ENCODE data around the gene CDH13. TPM values are rescaled to one million over a fixed set of nuclear protein-coding genes. Genes with fewer than 3 reads are reported as not detected.

Gene CDH13
- total RNA-seq, 1 donor from 2014 or later: not detected

DNA sequence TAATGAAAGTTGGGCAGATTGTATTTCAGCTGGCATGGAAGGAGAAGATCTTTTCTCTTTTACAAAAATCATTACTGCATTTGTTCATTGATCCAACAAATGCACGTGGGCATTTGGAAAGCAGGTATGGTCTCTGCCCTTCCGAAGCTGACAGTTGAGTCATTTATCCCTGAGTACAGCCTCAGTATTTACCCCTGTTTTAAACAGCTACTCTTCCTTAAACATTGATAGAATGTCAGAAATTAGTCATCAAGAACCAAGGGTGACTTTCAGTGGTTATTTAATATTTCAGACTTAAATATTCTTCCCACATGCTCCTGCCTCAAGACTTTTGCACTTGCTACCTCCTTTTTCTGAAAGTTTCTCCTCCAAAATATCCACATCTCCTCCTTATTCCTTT is 954.3 kb downstream of the CDH13 start:
- peaks cover 2% of the 10 kb centered on the region for H3K9me3 Mint-ChIP-seq
- DNase-seq: no peak
- intact Hi-C loops (cut with micrococcal nuclease): no loop called here
- ATAC-seq (ENCODE audit: low read depth): no peak
- TF ChIP-seq, protein P1, sequence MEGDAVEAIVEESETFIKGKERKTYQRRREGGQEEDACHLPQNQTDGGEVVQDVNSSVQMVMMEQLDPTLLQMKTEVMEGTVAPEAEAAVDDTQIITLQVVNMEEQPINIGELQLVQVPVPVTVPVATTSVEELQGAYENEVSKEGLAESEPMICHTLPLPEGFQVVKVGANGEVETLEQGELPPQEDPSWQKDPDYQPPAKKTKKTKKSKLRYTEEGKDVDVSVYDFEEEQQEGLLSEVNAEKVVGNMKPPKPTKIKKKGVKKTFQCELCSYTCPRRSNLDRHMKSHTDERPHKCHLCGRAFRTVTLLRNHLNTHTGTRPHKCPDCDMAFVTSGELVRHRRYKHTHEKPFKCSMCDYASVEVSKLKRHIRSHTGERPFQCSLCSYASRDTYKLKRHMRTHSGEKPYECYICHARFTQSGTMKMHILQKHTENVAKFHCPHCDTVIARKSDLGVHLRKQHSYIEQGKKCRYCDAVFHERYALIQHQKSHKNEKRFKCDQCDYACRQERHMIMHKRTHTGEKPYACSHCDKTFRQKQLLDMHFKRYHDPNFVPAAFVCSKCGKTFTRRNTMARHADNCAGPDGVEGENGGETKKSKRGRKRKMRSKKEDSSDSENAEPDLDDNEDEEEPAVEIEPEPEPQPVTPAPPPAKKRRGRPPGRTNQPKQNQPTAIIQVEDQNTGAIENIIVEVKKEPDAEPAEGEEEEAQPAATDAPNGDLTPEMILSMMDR (IDR thresholded peaks at IDR 0.05): no peak
- no peak overlapping the region for H3K4me3 Mint-ChIP-seq
- H3K36me3 Mint-ChIP-seq (ENCODE audit: low read depth): no peaks in the 10 kb centered on the region
- H3K27ac Mint-ChIP-seq: no peak overlapping the region
- POLR2A ChIA-PET: no interaction called here
- CTCF ChIA-PET: no interaction called here
- no peaks in the 10 kb centered on the region for H3K4me1 Mint-ChIP-seq
- peaks cover 4% of the 10 kb centered on the region for H3K27me3 Mint-ChIP-seq

DNA sequence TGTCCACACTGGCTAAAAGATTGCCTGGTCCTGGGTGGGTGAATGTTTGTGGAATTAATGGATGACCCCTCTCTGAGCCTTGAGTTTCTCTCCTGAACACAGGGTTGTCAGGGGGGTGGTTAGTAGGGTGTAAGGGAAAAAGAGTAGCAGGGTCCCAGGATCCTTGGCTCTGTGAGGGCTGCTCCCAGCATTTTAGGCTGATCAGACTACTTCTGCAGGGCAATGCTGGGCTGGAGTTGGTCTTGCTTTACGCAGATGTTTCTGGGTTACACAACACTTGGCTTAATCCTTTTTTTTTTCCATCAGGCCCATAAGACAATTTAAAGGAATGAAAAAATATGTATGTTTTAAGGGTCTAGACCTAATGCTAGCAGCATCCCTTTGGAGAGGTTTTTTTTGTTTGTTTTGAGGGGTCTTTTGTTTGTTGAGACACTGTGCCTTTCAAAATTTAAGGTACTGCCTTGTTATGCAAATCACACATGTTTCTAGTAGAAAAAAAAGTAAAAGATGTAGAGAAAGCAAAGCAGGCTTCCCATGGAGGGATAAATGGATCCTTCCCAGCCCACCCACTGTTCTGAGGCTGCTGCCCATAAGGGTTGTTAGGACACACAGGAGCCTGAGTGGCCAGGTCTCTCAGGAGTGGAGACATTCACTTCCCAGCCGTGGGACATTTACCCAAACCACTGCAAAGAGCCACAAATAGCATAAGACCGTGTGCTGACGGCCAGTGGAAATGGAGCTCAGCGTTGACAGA is 955.4 kb downstream of the CDH13 start:
- intact Hi-C loops (cut with micrococcal nuclease): no loop called here
- Mint-ChIP-seq H3K4me1 (no peaks in the 10 kb centered on the region), H3K27me3 (peaks cover 4% of the 10 kb centered on the region), H3K36me3 (ENCODE audit: low read depth) (no peaks in the 10 kb centered on the region), H3K27ac (no peak overlapping the region), H3K9me3 (no peaks in the 10 kb centered on the region), H3K4me3 (no peak overlapping the region)
- TF ChIP-seq, protein P1 (IDR thresholded peaks at IDR 0.05): no peak
- DNase-seq: no peak
- POLR2A ChIA-PET: no interaction called here
- ATAC-seq (ENCODE audit: low read depth): no peak
- CTCF ChIA-PET: no interaction called here

DNA sequence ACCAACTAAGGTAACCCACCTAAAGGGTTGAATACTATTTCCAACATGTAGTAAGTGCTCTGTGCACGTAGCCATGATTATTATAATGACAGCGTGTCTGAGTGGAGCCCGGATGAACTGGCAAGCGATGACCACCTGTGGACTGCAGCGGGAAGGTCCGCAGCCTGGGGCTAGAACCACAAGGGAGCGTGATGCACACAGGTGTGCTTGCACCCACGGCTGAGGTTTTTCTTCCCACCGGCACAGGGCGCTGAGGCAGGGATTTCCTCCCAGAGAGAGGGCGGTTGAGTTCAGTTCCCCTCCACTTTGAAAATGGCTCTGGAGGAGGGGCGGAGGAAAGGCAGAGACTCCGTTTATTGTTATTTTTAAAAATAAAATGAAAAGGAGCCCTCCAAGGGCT is 959.3 kb downstream of the CDH13 start:
- no peak overlapping the region for H3K4me3 Mint-ChIP-seq
- CTCF ChIA-PET: no interaction called here
- H3K27ac Mint-ChIP-seq: no peak overlapping the region
- peaks cover 4% of the 10 kb centered on the region for H3K27me3 Mint-ChIP-seq
- no peak for DNase-seq
- no peaks in the 10 kb centered on the region for H3K36me3 Mint-ChIP-seq (ENCODE audit: low read depth)
- H3K4me1 Mint-ChIP-seq: no peaks in the 10 kb centered on the region
- POLR2A ChIA-PET: no interaction called here
- H3K9me3 Mint-ChIP-seq: no peaks in the 10 kb centered on the region
- TF ChIP-seq, protein P1 (IDR thresholded peaks at IDR 0.05): no peak
- ATAC-seq (ENCODE audit: low read depth): no peak
- intact Hi-C loops (cut with micrococcal nuclease): no loop called here

DNA sequence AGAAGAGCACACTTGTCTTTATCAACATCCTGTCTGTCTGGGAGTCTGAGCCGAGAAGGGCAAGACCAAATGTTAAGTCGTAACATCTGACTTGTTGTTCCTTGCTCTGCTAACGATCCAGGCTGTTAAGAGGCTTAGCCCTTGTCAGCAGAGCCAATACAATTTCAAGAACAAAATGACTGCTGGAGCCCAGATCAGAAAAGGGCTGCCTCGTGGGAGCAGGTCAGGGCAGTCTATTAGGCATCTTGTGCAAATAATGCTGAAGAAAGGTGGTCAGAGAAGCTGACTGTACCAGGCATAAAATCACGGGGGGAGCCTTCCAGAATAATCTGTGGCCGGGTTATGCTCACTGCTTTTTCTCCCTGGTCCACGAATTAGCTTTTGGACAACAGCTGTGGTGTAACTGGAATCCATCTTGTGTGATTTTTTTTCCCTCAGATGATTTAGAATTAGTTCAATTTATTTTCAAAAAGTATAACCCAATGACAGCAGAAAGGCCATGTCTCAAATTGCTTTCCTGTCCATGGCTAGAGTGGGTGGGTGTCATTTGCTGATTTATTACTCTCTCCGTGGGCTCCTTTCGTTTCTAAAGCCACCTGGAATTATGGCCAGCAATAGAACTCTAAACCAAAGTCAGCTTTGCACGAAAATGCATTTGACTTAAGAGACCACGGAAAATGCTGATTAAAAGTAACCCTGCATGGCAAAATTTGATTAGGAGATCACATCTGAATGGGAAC is 959.9 kb downstream of the CDH13 start:
- DNase-seq (no peak), ATAC-seq (ENCODE audit: low read depth) (no peak)
- TF ChIP-seq, protein P1 (IDR thresholded peaks at IDR 0.05): no peak
- intact Hi-C loops (cut with micrococcal nuclease): no loop called here
- ChIA-PET CTCF (no interaction called here), POLR2A (no interaction called here)
- Mint-ChIP-seq H3K27me3 (peaks cover 4% of the 10 kb centered on the region), H3K4me3 (no peak overlapping the region), H3K36me3 (ENCODE audit: low read depth) (no peaks in the 10 kb centered on the region), H3K27ac (no peak overlapping the region), H3K4me1 (no peaks in the 10 kb centered on the region), H3K9me3 (no peaks in the 10 kb centered on the region)

DNA sequence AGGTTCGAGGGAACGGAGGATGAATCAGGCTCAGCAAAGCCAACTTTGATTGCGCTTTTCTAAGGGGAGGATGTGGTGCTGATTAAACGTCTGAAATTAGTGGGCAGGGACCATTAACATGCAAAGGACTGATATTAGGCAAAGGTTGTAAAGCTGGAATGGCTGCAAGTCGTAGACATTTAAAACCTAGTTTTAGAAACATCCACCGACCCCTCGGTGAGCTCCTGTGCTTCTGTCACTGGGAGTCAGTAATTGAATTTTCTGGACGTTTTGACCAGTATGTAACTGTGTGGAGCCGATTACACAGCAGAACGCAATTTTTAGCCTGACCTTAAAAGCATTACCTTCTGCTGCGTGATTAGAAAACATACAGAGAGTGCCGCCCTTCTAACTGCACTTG is 960.4 kb downstream of the CDH13 start:
- H3K27me3 Mint-ChIP-seq: no peaks in the 10 kb centered on the region
- DNase-seq (no peak), ATAC-seq (ENCODE audit: low read depth) (no peak)
- CTCF ChIA-PET: no interaction called here
- POLR2A ChIA-PET: no interaction called here
- no peaks in the 10 kb centered on the region for H3K4me1 Mint-ChIP-seq
- H3K4me3 Mint-ChIP-seq: no peak overlapping the region
- H3K36me3 Mint-ChIP-seq (ENCODE audit: low read depth): no peaks in the 10 kb centered on the region
- intact Hi-C loops (cut with micrococcal nuclease): no loop called here
- no peaks in the 10 kb centered on the region for H3K9me3 Mint-ChIP-seq
- TF ChIP-seq, protein P1 (IDR thresholded peaks at IDR 0.05): no peak
- no peak overlapping the region for H3K27ac Mint-ChIP-seq

Data from activated B cell treated with CpG ODN at 0.5 μM for 24 hours (primary cell).